Activated CD4-positive, CD25-positive, alpha-beta regulatory T cell treated with anti-CD3 and anti-CD28 coated beads, Interleukin-2, amount 50 U/mL, for 24 hours (primary cell): ENCODE results near the gene FZD10.

ENCODE experiments used
- ATAC-seq, 2 donors: fragments of 150-1000 bp; cut with Tn5 transposase; one replicate each; pipeline ENCODE4 v1.10.0; 2021; ENCODE audit warnings: mild to moderate bottlenecking in 1 of 2, moderate library complexity in 1 of 2

The FZD10 gene

DNA sequence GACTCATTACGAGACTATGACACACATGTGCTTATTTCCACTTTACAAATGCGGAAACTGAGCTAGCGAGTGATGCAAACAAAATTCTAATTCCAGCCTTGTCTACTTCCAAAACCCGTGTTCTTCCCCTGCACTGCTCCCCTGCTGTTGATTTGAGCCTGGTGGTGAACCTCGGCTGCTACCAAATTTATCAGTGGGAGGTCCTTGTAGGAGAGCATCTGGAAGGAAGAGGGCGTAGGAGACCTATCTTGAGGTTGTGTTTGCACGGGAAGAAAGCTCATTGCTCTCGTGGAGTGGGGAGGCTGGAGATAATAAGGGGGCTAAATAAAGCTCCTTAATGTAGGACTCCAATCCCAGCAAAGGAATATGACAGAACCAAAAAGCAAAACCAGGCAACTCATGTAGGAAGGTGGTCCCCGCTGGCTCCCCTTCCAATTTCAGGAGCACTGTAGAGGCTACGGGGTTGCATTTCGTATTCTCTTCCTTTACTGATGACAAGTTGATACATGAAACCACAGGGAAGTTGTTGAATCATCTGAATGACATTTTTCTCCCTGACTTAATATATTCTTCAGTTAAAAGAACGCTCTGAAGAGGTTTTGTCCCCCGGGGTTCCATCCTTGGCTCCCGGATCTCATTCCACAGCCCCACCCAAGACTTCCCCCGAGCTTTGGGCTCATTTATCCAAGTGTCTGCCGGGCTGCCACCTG, 52.6 kb downstream of the FZD10 start:
- no peak for ATAC-seq
